GM12891 (cell line): ENCODE data around the gene OR8B4.

Experiments
- PAX5 ChIP-seq: IDR thresholded peaks from 2 replicates; pipeline ENCODE4 v1.6.1; 2011; ENCODE audit warnings: low read length, moderate library complexity, mild to moderate bottlenecking; ENCODE audit not compliant: insufficient read depth, severe bottlenecking
- POLR2A ChIP-seq: IDR thresholded peaks from 2 replicates; pipeline ENCODE4 v1.6.1; 2011; ENCODE audit warnings: low read depth, low read length, control low read depth
- POLR2AphosphoS5 ChIP-seq: IDR thresholded peaks from 2 replicates; pipeline ENCODE4 v1.6.1; 2011; ENCODE audit warnings: low read depth, low read length, control low read depth
- POU2F2 ChIP-seq: IDR thresholded peaks from 2 replicates; pipeline ENCODE4 v1.6.1; 2011; ENCODE audit warnings: low read depth, mild to moderate bottlenecking, control low read depth, low read length, moderate library complexity
- SPI1 ChIP-seq: IDR thresholded peaks from 2 replicates; pipeline ENCODE4 v1.6.1; 2011; ENCODE audit warnings: low read depth, low read length, control low read depth
- TAF1 ChIP-seq: IDR thresholded peaks from 2 replicates; pipeline ENCODE4 v1.6.1; 2011; ENCODE audit warnings: low read depth, low read length, control low read depth

DNA sequence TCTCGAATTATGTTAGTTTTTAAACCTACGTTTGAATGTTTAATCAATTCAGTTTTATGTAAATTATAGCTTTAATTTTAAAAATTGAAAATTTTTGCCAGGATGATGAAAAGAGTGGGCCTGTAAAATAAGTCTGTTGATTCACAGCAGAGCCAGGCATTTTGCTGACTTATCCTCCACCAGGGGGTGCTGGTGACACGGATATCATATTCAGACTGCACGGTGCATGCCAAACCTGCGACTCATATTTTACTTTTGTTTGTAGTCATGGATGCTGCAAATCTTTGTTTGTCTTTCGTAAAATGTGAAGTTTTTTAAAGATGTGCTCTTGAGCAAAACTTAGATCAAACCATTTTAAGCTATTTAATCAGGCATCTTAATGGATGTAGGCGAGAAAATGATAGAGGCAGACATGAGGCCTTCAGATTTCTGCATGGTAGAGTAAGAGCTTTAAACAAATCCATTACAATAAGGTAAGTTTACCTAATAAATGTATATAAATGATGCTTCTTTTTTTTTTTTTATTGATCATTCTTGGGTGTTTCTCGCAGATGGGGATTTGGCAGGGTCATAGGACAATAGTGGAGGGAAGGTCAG, 22.2 kb downstream of the OR8B4 start:
- TF ChIP-seq POLR2AphosphoS5 (no peak), POLR2A (no peak), TAF1 (no peak), SPI1 (no peak), PAX5 (no peak), POU2F2 (no peak)
